Measurements from ENCODE around the gene DHX9. TPM values are rescaled to one million over a fixed set of nuclear protein-coding genes. Genes with fewer than 3 reads are reported as not detected.

The DHX9 gene
- polyA plus RNA-seq, 2 of the 4 experiments (the other 2 are of a cell fraction): 205 to 247 TPM

DNA sequence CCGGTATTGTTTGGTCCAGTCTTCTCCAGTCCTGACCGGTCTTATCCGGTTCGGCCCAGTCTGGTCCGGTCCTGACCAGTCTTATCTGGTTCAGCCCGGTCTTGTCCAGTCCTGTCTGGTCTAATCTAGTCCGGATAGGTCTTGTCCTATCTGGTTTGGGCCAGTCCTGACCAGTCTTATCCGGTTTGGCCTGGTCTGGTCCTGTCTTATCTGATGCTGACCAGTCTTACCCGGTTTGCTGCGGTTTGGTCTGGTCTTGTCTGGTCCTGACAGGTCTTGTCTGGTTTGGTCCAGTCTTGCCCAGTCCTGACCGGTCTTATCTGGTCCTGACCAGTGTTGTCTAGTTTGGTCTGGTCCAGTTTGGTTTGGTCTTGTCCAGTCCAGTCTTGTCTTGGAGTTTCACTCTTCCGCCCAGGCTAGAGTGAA, 30.1 kb downstream of the DHX9 start:
- 95% methylated on average over 12 of the region's 12 CpGs for WGBS (ENCODE audit: missing lambda C conversion rate)
- Histone ChIP-seq H3K9me3 (no peaks in the 10 kb centered on the region), H3K27ac (no peak overlapping the region), H3K4me2 (no peak overlapping the region), H3K4me3 (no peak overlapping the region), H3K4me1 (0 out of 3 replicates have a peak, but pooled peaks cover 4% of the 10 kb centered on the region)
- POLR2A ChIA-PET: no interaction called here
- no peak for TF ChIP-seq HEYL (CRISPR knock-in tag; IDR thresholded peaks at IDR 0.05)
- peak in 1 of 2 experiments; percentile 23 for DNase-seq (ENCODE audit: low read depth in 1 of 2, low spot score in 1 of 2)
- no peak for FAIRE-seq
- CTCF ChIA-PET: interaction anchor here (1.6 kb wide), 1 partner anchor 13 kb away, joined by 3 read pairs; no protein-coding TSS in a partner anchor
- peak; percentile 54; a peak in 5 of 6 replicates for ATAC-seq

DNA sequence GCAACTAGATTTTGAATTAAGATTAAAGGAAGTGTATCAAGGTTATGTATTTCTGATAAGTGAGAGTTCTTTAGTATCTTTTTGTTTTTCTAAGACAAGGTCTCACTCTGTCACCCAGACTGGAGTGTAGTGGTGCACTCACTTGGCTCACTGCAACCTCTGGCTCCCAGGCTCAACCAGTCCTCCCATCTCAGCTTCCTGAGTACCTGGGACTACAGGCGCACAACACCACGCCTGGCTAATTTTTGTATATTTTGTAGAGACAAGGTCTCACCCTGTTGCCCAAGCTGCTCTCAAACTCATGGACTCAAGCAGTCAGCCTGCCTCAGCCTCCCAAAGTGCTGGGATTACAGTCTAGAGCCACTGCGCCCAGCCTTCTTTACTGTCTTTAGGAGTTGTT, 33.7 kb downstream of the DHX9 start:
- ChIA-PET POLR2A (no interaction called here), CTCF (interaction anchor here (0.9 kb wide), 1 partner anchor 90 kb away, joined by 3 read pairs; no protein-coding TSS in a partner anchor)
- Histone ChIP-seq H3K4me3 (no peak overlapping the region), H3K27ac (no peak overlapping the region), H3K4me2 (no peak overlapping the region), H3K9me3 (no peaks in the 10 kb centered on the region), H3K4me1 (no peaks in the 10 kb centered on the region)
- no peak for FAIRE-seq
- WGBS (ENCODE audit: missing lambda C conversion rate): 100% methylated on average over 3 of the region's 3 CpGs
- no peak for DNase-seq (ENCODE audit: low read depth in 1 of 2, low spot score in 1 of 2)
- ATAC-seq: no peak
- no peak for TF ChIP-seq FOSB (CRISPR knock-in tag; IDR thresholded peaks at IDR 0.05)
- TF ChIP-seq HEYL (CRISPR knock-in tag; IDR thresholded peaks at IDR 0.05): no peak
- TF ChIP-seq MAFK (IDR thresholded peaks at IDR 0.05; ENCODE audit: partially characterized antibody): no peak
- TF ChIP-seq RAD21 (conservative IDR thresholded peaks at IDR 0.05 in 1 of 2, IDR thresholded peaks at IDR 0.05 in 1 of 2): no peak
- no peak for TF ChIP-seq SMC3 (IDR thresholded peaks at IDR 0.05)
- TF ChIP-seq RARB (CRISPR knock-in tag; IDR thresholded peaks at IDR 0.05): no peak
- no peak for TF ChIP-seq TFCP2L1 (CRISPR knock-in tag; IDR thresholded peaks at IDR 0.05)
- TF ChIP-seq TP53 (CRISPR knock-in tag; IDR thresholded peaks at IDR 0.05): no peak

DNA sequence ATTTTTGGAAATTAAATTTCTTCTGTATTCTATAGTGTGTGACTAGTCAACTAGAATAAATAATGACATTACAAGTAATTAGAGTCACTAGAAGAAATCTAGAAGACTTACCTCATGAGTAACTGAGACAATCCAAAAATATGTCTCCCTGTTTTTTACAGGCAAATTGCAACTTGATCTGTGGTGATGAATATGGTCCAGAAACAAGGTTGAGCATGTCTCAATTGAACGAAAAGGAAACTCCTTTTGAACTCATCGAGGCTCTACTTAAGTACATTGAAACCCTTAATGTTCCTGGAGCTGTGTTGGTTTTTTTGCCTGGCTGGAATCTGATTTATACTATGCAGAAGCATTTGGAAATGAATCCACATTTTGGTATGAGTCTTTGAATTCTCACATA, 36.7 kb downstream of the DHX9 start:
- no peaks in the 10 kb centered on the region for H3K9me3 ChIP-seq
- ChIA-PET CTCF (interaction anchor here (1.7 kb wide), 1 partner anchor 9 kb away, joined by 5 read pairs; no protein-coding TSS in a partner anchor), POLR2A (no interaction called here)
- H3K4me2 ChIP-seq: no peak overlapping the region
- WGBS (ENCODE audit: missing lambda C conversion rate): 90% methylated on average over 2 of the region's 2 CpGs
- no peak overlapping the region for H3K27ac ChIP-seq
- FAIRE-seq: no peak
- H3K4me3 ChIP-seq: no peak overlapping the region
- ATAC-seq: no peak
- TF ChIP-seq HOXB5 (CRISPR knock-in tag; IDR thresholded peaks at IDR 0.05): no peak
- no peak for TF ChIP-seq MAZ (IDR thresholded peaks at IDR 0.05; ENCODE audit: borderline replicate concordance, low read depth, low read length)
- DNase-seq (ENCODE audit: low read depth in 1 of 2, low spot score in 1 of 2): no peak
- no peaks in the 10 kb centered on the region for H3K4me1 ChIP-seq

GRCh38 chr1:182877331-182877730, 38.2 kb downstream of the DHX9 start:
- DNase-seq (ENCODE audit: low read depth in 1 of 2, low spot score in 1 of 2) (no peak), ATAC-seq (no peak), FAIRE-seq (no peak)
- POLR2A ChIA-PET: no interaction called here
- H3K27ac ChIP-seq: no peak overlapping the region
- H3K9me3 ChIP-seq: no peaks in the 10 kb centered on the region
- H3K4me1 ChIP-seq: no peaks in the 10 kb centered on the region
- no peak overlapping the region for H3K4me2 ChIP-seq
- H3K4me3 ChIP-seq: no peak overlapping the region
- CTCF ChIA-PET: no interaction called here
- no peak for TF ChIP-seq KDM5A (IDR thresholded peaks at IDR 0.05)

- DNase-seq (ENCODE audit: low read depth in 1 of 2, low spot score in 1 of 2) (no peak), ATAC-seq (no peak), FAIRE-seq (no peak)
- Histone ChIP-seq H3K27ac (no peak overlapping the region), H3K9me3 (no peaks in the 10 kb centered on the region), H3K4me2 (no peak overlapping the region), H3K4me3 (no peak overlapping the region), H3K4me1 (no peaks in the 10 kb centered on the region)
- ChIA-PET CTCF (no interaction called here), POLR2A (no interaction called here)
- TF ChIP-seq, protein P1, sequence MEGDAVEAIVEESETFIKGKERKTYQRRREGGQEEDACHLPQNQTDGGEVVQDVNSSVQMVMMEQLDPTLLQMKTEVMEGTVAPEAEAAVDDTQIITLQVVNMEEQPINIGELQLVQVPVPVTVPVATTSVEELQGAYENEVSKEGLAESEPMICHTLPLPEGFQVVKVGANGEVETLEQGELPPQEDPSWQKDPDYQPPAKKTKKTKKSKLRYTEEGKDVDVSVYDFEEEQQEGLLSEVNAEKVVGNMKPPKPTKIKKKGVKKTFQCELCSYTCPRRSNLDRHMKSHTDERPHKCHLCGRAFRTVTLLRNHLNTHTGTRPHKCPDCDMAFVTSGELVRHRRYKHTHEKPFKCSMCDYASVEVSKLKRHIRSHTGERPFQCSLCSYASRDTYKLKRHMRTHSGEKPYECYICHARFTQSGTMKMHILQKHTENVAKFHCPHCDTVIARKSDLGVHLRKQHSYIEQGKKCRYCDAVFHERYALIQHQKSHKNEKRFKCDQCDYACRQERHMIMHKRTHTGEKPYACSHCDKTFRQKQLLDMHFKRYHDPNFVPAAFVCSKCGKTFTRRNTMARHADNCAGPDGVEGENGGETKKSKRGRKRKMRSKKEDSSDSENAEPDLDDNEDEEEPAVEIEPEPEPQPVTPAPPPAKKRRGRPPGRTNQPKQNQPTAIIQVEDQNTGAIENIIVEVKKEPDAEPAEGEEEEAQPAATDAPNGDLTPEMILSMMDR (IDR thresholded peaks at IDR 0.05): no peak
- TF ChIP-seq POLR2A (IDR thresholded peaks at IDR 0.05; ENCODE audit: low read length) (no peak), BCL3 (IDR thresholded peaks at IDR 0.05) (no peak), SMC3 (IDR thresholded peaks at IDR 0.05) (no peak), JUNB (IDR thresholded peaks at IDR 0.05) (no peak), HOXB13 (CRISPR knock-in tag; IDR thresholded peaks at IDR 0.05; ENCODE audit: low read depth) (no peak), EHF (CRISPR knock-in tag; IDR thresholded peaks at IDR 0.05) (no peak), POLR2AphosphoS2 (conservative IDR thresholded peaks at IDR 0.05; ENCODE audit: low read length) (no peak), CHD4 (IDR thresholded peaks at IDR 0.05; ENCODE audit: borderline replicate concordance) (no peak), RARB (CRISPR knock-in tag; IDR thresholded peaks at IDR 0.05) (no peak), BHLHE40 (IDR thresholded peaks at IDR 0.05; ENCODE audit: low read depth, low read length) (no peak)
- WGBS (ENCODE audit: missing lambda C conversion rate): 96% methylated on average over 7 of the region's 7 CpGs
Measured at GRCh38 chr1:182877842-182878241, 38.7 kb downstream of the DHX9 start.
